HepG2 (cell line): ENCODE results near the gene PPP6R2. TPM values are rescaled to one million over a fixed set of nuclear protein-coding genes. Genes with fewer than 3 reads are reported as not detected.

Experiments used
- BCLAF1 ChIP-seq: fragments of 450-650 bp; IDR thresholded peaks from 2 replicates; pipeline ENCODE4 v1.6.1; 2017; ENCODE audit warnings: mild to moderate bottlenecking
- CBFB ChIP-seq: sonication (generic); formaldehyde crosslinking; IDR thresholded peaks from 2 replicates; pipeline ENCODE4 v1.4.0; 2020; ENCODE audit warnings: missing genetic modification reagents
- FOXJ3 ChIP-seq: sonication (generic); formaldehyde crosslinking; IDR thresholded peaks from 2 replicates; pipeline ENCODE4 v1.4.0; 2020; ENCODE audit warnings: missing genetic modification reagents, mild to moderate bottlenecking, borderline replicate concordance
- HOXA3 ChIP-seq: sonication (generic); formaldehyde crosslinking; IDR thresholded peaks from 2 replicates; pipeline ENCODE4 v1.5.0; 2020; ENCODE audit warnings: missing genetic modification reagents
- KLF13 ChIP-seq: sonication (generic); formaldehyde crosslinking; IDR thresholded peaks from 2 replicates; pipeline ENCODE4 v1.4.0; 2020; ENCODE audit warnings: mild to moderate bottlenecking, missing genetic modification reagents
- MYPOP ChIP-seq: sonication (generic); formaldehyde crosslinking; IDR thresholded peaks from 2 replicates; pipeline ENCODE4 v1.8.1; 2023; ENCODE audit warnings: mild to moderate bottlenecking, moderate library complexity, missing genetic modification reagents
- NFIB ChIP-seq: sonication (generic); formaldehyde crosslinking; IDR thresholded peaks from 2 replicates; pipeline ENCODE4 v1.9.0; 2021; ENCODE audit warnings: missing genetic modification reagents, mild to moderate bottlenecking, borderline replicate concordance
- SP5 ChIP-seq: IDR thresholded peaks from 2 replicates; pipeline ENCODE4 v1.6.1; 2016; ENCODE audit warnings: low read depth, borderline replicate concordance
- TERF1 ChIP-seq: sonication (generic); formaldehyde crosslinking; IDR thresholded peaks from 2 replicates; pipeline ENCODE4 v1.8.0; 2022; ENCODE audit warnings: mild to moderate bottlenecking, missing genetic modification reagents, moderate library complexity
- ZFX ChIP-seq: sonication (generic); formaldehyde crosslinking; IDR thresholded peaks from 2 replicates; pipeline ENCODE4 v1.4.0; 2020; ENCODE audit warnings: mild to moderate bottlenecking, low read depth, missing genetic modification reagents, moderate library complexity
- ZKSCAN1 ChIP-seq: fragments of 150-350 bp; IDR thresholded peaks from 2 replicates; pipeline ENCODE4 v1.6.1; 2014; ENCODE audit warnings: low read length
- ZNF460 ChIP-seq: sonication (generic); formaldehyde crosslinking; IDR thresholded peaks from 2 replicates; pipeline ENCODE4 v1.5.1; 2020; ENCODE audit warnings: missing genetic modification reagents, mild to moderate bottlenecking, borderline replicate concordance
- ZNF614 ChIP-seq: IDR thresholded peaks from 2 replicates; pipeline ENCODE4 v1.6.1; 2018; ENCODE audit warnings: missing biosample characterization, missing genetic modification reagents, inconsistent platforms, borderline replicate concordance
- ZNF644 ChIP-seq: IDR thresholded peaks from 2 replicates; pipeline ENCODE4 v1.6.1; 2016; ENCODE audit warnings: low read depth
- ZNF687 ChIP-seq: sonication (generic); formaldehyde crosslinking; IDR thresholded peaks from 2 replicates; pipeline ENCODE4 v1.5.1; 2020; ENCODE audit warnings: mild to moderate bottlenecking, missing genetic modification reagents, moderate library complexity
- ZNF720 ChIP-seq: sonication (generic); formaldehyde crosslinking; IDR thresholded peaks from 2 replicates; pipeline ENCODE4 v1.4.0; 2020; ENCODE audit warnings: missing genetic modification reagents
- polyA plus RNA-seq, 8 experiments: library from polyadenylated mRNA; depleted of rRNA in 3 of 8; stranded (reverse) in 7 of 8; unstranded in 1 of 8; fragments of >200 nt; fragmentation: Illumina TruSeq in 4 of 8; extraction: Trizol in 4 of 8; gene quantifications; 2 replicates each; pipeline versions ENCODE4 v1.2.1 to v1.2.3, GENCODE V29; 2011 to 2016; ENCODE audit warnings: low read depth in 4 of 8, missing spikeins in 1 of 8, mixed read lengths in 1 of 8; ENCODE audit not compliant: insufficient read depth in 1 of 8
- total RNA-seq, 5 experiments: library from RNA; depleted of rRNA; stranded (reverse); fragments of >200 nt; fragmentation: Illumina TruSeq; extraction: Trizol; gene quantifications; 2 replicates each; pipeline ENCODE4 v1.2.3, GENCODE V29; 2016; ENCODE audit warnings: low read depth in 1 of 5
- TF ChIP-seq, protein P1 (sequence below): sonication (generic); formaldehyde crosslinking; IDR thresholded peaks from 2 replicates; pipeline ENCODE4 v1.9.0; 2022; ENCODE audit warnings: missing genetic modification reagents, mild to moderate bottlenecking, borderline replicate concordance
- TF ChIP-seq, protein P2 (sequence below): IDR thresholded peaks from 2 replicates; pipeline ENCODE4 v1.6.1; 2016; ENCODE audit warnings: missing genetic modification reagents, missing compliant biosample characterization

Gene PPP6R2
- total and polyA plus RNA-seq, 2 of the 13 experiments (the other 11 are each of a cell fraction or from before 2014, with no cell fraction given): 55.0 to 102 TPM

- no peak for TF ChIP-seq TERF1 (CRISPR knock-in tag)
- peak; percentile 69; the same call in 1 of the 2 replicates for TF ChIP-seq SP5
- TF ChIP-seq ZNF720: no peak
- TF ChIP-seq FOXJ3 (CRISPR knock-in tag): no peak
- no peak for TF ChIP-seq ZNF644 (CRISPR knock-in tag)
- no peak; the same call in 1 of the 2 replicates for TF ChIP-seq ZFX (CRISPR knock-in tag)
- peak; percentile 18; the same call in 1 of the 2 replicates for TF ChIP-seq HOXA3 (CRISPR knock-in tag)
- TF ChIP-seq, protein P1, sequence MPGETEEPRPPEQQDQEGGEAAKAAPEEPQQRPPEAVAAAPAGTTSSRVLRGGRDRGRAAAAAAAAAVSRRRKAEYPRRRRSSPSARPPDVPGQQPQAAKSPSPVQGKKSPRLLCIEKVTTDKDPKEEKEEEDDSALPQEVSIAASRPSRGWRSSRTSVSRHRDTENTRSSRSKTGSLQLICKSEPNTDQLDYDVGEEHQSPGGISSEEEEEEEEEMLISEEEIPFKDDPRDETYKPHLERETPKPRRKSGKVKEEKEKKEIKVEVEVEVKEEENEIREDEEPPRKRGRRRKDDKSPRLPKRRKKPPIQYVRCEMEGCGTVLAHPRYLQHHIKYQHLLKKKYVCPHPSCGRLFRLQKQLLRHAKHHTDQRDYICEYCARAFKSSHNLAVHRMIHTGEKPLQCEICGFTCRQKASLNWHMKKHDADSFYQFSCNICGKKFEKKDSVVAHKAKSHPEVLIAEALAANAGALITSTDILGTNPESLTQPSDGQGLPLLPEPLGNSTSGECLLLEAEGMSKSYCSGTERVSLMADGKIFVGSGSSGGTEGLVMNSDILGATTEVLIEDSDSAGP: no peak
- TF ChIP-seq ZNF614 (CRISPR knock-in tag): no peak
- TF ChIP-seq NFIB (CRISPR knock-in tag): no peak
- TF ChIP-seq, protein P2, sequence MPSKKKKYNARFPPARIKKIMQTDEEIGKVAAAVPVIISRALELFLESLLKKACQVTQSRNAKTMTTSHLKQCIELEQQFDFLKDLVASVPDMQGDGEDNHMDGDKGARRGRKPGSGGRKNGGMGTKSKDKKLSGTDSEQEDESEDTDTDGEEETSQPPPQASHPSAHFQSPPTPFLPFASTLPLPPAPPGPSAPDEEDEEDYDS (CRISPR knock-in tag): peak; percentile 54; the same call in 1 of the 2 replicates
- TF ChIP-seq KLF13 (CRISPR knock-in tag): 0 out of 2 replicates have a peak, but pooled peaks have one; percentile 35
- no peak for TF ChIP-seq CBFB (CRISPR knock-in tag)
- no peak for TF ChIP-seq BCLAF1
- TF ChIP-seq MYPOP: no peak
- peak; percentile 3 for TF ChIP-seq ZNF687 (CRISPR knock-in tag)
- no peak for TF ChIP-seq ZNF460 (CRISPR knock-in tag)
- TF ChIP-seq ZKSCAN1: no peak
These were observed 138.4 kb downstream of the PPP6R2 start, which contains the start of gene ADM2 (continued) for GRCh38 chr22:50481440-50482106.
